Measurements from ENCODE around the gene SNX32. TPM values are rescaled to one million over a fixed set of nuclear protein-coding genes. Genes with fewer than 3 reads are reported as not detected.

SNX32 gene
- total and polyA plus RNA-seq, 9 of the 15 experiments (the other 6 are each of a cell fraction or from before 2014, with no cell fraction given), result 0.03 TPM; not detected in 7

- TF ChIP-seq NR4A1 (CRISPR knock-in tag; IDR thresholded peaks at IDR 0.05), result no peak
- no peak for TF ChIP-seq NR4A1 (tag; IDR thresholded peaks at IDR 0.05)
- no peak for TF ChIP-seq ZNF668 (CRISPR knock-in tag; IDR thresholded peaks at IDR 0.05)
- TF ChIP-seq YBX1 (IDR thresholded peaks at IDR 0.05), result no peak
- TF ChIP-seq NBN (IDR thresholded peaks at IDR 0.05; ENCODE audit: low read depth), result no peak
- peak; percentile 79 for TF ChIP-seq ZNF143 (CRISPR knock-in tag; IDR thresholded peaks at IDR 0.05)
- TF ChIP-seq POLR2A (conservative IDR thresholded peaks at IDR 0.05), result peak; percentile 58
- TF ChIP-seq ZNF124 (CRISPR knock-in tag; IDR thresholded peaks at IDR 0.05), result no peak
- TF ChIP-seq ZKSCAN1 (IDR thresholded peaks at IDR 0.05; ENCODE audit: low read depth, low read length), result no peak
- TF ChIP-seq THRA (IDR thresholded peaks at IDR 0.05), result no peak
- TF ChIP-seq ZNF589 (CRISPR knock-in tag; IDR thresholded peaks at IDR 0.05; ENCODE audit: low read depth), result no peak
- TF ChIP-seq CREB3 (tag; conservative IDR thresholded peaks at IDR 0.05; ENCODE audit: low read depth), result no peak
- TF ChIP-seq MED1 (CRISPR knock-in tag; IDR thresholded peaks at IDR 0.05; ENCODE audit: borderline replicate concordance), result no peak
- TF ChIP-seq SUPT5H (IDR thresholded peaks at IDR 0.05), result 0 out of 2 replicates have a peak, but pooled peaks have one; percentile 17
- TF ChIP-seq ETS2 (tag; IDR thresholded peaks at IDR 0.05; ENCODE audit: borderline replicate concordance, poor library complexity, severe bottlenecking), result no peak
- no peak for TF ChIP-seq DDX20 (tag; IDR thresholded peaks at IDR 0.05; ENCODE audit: low read depth)
- TF ChIP-seq CREB3L1 (IDR thresholded peaks at IDR 0.05; ENCODE audit: borderline replicate concordance, low read depth), result no peak
- no peak for TF ChIP-seq REST (IDR thresholded peaks at IDR 0.05; ENCODE audit: borderline replicate concordance)
- no peak for TF ChIP-seq REST (CRISPR knock-in tag; IDR thresholded peaks at IDR 0.05; ENCODE audit: low read depth)
Measured at GRCh38 chr11:65868076-65868667, 34.4 kb downstream of the SNX32 start (continued).
